Breast epithelium (tissue), 4 donors: ENCODE data around the gene EPHA1. TPM values are rescaled to one million over a fixed set of nuclear protein-coding genes. Genes with fewer than 3 reads are reported as not detected.

Experiments
- DNase-seq, 2 donors: peaks; one replicate each; pipeline ENCODE4 v3.0.0-alpha.2; 2019; ENCODE audit warnings: low spot score in 2 of 2
- H3K27ac ChIP-seq, 2 donors: fragments of 200-600 bp; sonication (generic) in 1 of 2; one replicate each; pipeline ENCODE4 v1.5.1; 2016 to 2019; ENCODE audit warnings: mild to moderate bottlenecking in 1 of 2
- H3K27me3 ChIP-seq, 2 donors: fragments of 200-600 bp; sonication (generic) in 1 of 2; one replicate each; pipeline versions ENCODE4 v1.5.1 to v1.6.0; 2017 to 2019; ENCODE audit warnings: control low read depth in 1 of 2, mild to moderate bottlenecking in 1 of 2
- H3K36me3 ChIP-seq: fragments of 200-600 bp; one replicate; pipeline ENCODE4 v1.5.1; 2019
- H3K4me1 ChIP-seq, 2 donors: fragments of 200-600 bp; sonication (generic); one replicate each; pipeline ENCODE4 v1.5.1; 2016 to 2019; ENCODE audit warnings: control low read depth in 1 of 2
- H3K4me3 ChIP-seq, 3 donors: fragments of 200-600 bp; sonication (generic); 1 replicate in 2 of 3; 2 replicates in 1 of 3; pipeline ENCODE4 v1.5.1; 2016 to 2019; ENCODE audit warnings: mild to moderate bottlenecking in 3 of 3, moderate library complexity in 2 of 3
- H3K9me3 ChIP-seq, 2 donors: fragments of 200-600 bp; sonication (generic) in 1 of 2; one replicate each; pipeline ENCODE4 v1.5.1; 2016 to 2019; ENCODE audit warnings: control low read depth in 1 of 2
- POLR2A ChIP-seq: fragments of 450-650 bp; IDR thresholded peaks from one replicate; pipeline ENCODE4 v1.6.1; 2016; ENCODE audit warnings: antibody characterized with exemption, mild to moderate bottlenecking, moderate library complexity
- POLR2AphosphoS5 ChIP-seq, 3 donors: sonication (generic); formaldehyde crosslinking; IDR thresholded peaks; one replicate each; pipeline ENCODE4 v1.6.1; 2017; ENCODE audit warnings: antibody characterized with exemption in 3 of 3
- intact Hi-C: fragments of 100-400 bp; cut with DNase I; formaldehyde crosslinking; loops from one replicate; pipeline ENCODE4 v1.15.1; 2023; ENCODE audit warnings: low total_unique reads
- total RNA-seq, 3 donors: library from RNA; depleted of rRNA; stranded (reverse); fragments of >200 nt; gene quantifications; one replicate each; pipeline ENCODE4 v1.1.0, GENCODE V29; 2016
- TF ChIP-seq, protein P1 (sequence below), 3 donors: fragments of 450-650 bp; IDR thresholded peaks; one replicate each; pipeline ENCODE4 v1.5.1; 2016 to 2017; ENCODE audit warnings: antibody characterized with exemption in 3 of 3, mild to moderate bottlenecking in 3 of 3, moderate library complexity in 3 of 3

EPHA1 gene
- total RNA-seq, 3 donors from 2014 or later: 11.8 to 15.4 TPM; not detected in 1

DNA sequence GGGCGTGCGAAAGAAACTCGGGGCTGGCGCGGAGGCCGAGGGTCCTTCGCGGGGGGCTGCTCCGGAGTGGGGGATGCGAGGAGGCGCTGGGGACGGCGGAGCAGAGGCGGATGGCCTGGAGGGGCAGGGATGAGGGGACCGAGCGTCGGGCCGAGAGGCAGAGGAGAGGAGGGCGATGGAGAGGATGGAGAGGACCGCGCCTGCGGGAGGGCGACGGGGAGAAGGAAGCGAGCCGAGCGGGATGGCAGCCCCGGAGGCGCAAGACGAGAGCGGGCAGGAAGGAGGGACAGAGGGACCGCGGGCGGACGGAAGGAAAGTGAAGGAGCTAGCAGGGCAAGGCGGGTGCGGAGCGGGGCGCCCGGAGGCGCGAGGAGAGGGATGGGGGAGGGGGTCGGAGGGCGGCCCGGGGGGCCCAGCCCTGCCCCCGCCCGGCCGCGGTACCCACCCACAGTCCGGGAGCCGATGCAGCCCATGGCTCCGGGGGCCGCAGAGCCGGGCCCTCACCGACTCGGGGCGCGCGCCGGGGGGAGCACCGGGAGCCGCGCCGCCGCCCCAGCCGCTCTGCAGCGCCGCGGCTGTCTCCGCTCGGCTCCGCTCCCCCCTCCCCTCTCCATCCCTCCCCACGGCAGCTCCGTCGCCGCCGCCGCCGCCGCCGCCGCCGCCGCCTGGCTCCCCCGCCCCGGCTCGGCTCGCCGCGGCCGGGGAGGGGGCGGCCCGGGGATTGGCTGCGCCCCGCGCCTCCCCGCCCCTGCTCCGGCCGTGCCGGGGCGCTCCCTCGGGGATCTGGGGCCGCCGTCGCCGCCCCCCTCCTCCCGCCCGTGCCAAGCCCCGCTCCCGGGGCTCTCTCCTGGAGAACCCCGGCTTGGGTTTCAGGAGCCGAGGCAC, 46.3 kb downstream of the EPHA1 start, which contains the start of gene FAM131B:
Gene FAM131B, minus strand, starts transcription at position 583 of the 885 bp plus-strand sequence. Its CDS starts 110 bp downstream, at position 473.
- Histone ChIP-seq H3K9me3 (no peaks in the 10 kb centered on the region), H3K4me3 (peak within 1 kb of the TSS; percentile 54 to 91 (median 63)), H3K27me3 (peaks cover 0 to 18% of the 10 kb centered on the region in 2 donors), H3K36me3 (no peaks in the 10 kb centered on the region), H3K4me1 (no peaks in the 10 kb centered on the region), H3K27ac (no peak within 1 kb of the TSS)
- intact Hi-C loops: no loop called here
- no peak for TF ChIP-seq POLR2AphosphoS5 (IDR thresholded peaks at IDR 0.05)
- TF ChIP-seq, protein P1, sequence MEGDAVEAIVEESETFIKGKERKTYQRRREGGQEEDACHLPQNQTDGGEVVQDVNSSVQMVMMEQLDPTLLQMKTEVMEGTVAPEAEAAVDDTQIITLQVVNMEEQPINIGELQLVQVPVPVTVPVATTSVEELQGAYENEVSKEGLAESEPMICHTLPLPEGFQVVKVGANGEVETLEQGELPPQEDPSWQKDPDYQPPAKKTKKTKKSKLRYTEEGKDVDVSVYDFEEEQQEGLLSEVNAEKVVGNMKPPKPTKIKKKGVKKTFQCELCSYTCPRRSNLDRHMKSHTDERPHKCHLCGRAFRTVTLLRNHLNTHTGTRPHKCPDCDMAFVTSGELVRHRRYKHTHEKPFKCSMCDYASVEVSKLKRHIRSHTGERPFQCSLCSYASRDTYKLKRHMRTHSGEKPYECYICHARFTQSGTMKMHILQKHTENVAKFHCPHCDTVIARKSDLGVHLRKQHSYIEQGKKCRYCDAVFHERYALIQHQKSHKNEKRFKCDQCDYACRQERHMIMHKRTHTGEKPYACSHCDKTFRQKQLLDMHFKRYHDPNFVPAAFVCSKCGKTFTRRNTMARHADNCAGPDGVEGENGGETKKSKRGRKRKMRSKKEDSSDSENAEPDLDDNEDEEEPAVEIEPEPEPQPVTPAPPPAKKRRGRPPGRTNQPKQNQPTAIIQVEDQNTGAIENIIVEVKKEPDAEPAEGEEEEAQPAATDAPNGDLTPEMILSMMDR (IDR thresholded peaks at IDR 0.05): no peak
- no peak for TF ChIP-seq POLR2A
- DNase-seq: no peak

DNA sequence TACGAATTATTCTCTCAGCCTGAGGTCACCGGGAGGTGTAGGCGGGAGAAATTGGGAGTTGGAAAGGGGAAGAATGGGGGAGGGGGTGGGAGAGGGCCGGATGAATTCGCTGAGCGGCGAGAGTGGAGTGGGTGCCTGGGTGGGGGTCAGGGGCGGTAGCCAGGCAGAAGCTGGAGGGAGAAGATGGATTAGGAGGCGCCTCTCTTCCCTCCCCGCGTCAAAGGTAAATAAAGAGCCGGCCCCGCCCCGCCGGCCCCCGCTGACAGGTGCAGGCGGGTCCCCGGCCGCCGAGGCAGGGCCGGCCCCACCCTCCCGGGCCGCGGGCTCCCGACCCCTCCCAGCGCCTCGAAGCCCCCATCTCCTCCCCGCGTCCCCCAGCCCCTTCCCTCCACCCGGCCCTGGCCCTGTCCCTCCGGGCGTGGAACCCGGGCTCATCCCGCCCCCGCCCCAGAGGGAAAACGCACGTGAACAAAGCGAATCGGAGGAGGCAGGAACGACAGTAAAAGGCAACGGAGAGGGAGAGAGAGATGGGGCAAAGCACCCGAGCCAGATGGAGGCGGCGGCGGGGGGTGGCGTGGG, 47.0 kb downstream of the EPHA1 start:
- intact Hi-C loops: no loop called here
- Histone ChIP-seq H3K36me3 (no peaks in the 10 kb centered on the region), H3K4me3 (peak overlapping the region; percentile 54 to 91 (median 63)), H3K9me3 (no peaks in the 10 kb centered on the region), H3K27me3 (peaks cover 0 to 18% of the 10 kb centered on the region in 2 donors), H3K4me1 (no peaks in the 10 kb centered on the region), H3K27ac (no peak overlapping the region)
- TF ChIP-seq, protein P1 (IDR thresholded peaks at IDR 0.05): no peak
- no peak for TF ChIP-seq POLR2A
- TF ChIP-seq POLR2AphosphoS5 (IDR thresholded peaks at IDR 0.05): no peak
- no peak for DNase-seq

DNA sequence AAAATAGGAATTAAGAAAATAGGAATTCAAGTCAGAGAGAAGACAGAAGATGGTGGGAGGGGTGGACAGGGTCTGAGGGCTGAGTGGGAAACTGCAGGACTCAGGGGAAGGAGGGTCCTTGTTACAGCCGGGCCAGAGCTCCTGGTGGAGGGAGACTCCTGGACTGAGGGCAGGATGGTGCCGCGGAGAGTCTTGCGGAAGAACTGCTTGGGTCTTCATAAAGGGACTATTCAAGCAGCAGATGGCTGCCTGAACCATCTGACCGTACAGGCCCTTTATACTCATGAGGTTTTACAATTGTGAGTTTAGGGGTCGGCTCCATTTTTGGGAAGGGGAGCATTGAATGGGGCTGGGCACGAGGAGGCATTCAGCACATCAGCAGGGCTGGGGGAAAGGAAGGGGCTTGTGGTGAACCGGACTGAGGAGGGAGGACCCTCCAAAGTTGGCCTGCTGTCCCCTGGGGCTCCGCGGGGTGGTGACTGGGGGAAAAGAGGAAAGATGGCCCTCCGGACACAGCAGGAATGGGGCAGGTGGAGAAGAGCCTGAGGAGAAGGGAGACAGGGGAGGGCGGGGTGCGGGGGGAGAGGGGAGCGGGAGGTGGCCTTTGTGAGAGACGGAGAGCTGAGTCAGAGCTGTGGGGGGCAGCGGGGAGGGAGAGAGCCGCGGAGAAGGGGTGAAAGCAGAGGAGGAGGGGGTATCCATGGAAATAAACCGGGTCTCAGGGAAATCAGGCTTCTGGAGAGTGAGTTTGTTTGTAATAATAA, 47.7 kb downstream of the EPHA1 start:
- H3K27me3 ChIP-seq: peaks cover 0 to 18% of the 10 kb centered on the region in 2 donors
- H3K9me3 ChIP-seq: no peaks in the 10 kb centered on the region
- H3K36me3 ChIP-seq: no peaks in the 10 kb centered on the region
- TF ChIP-seq POLR2AphosphoS5 (IDR thresholded peaks at IDR 0.05) (no peak), POLR2A (no peak)
- TF ChIP-seq, protein P1 (IDR thresholded peaks at IDR 0.05): no peak
- no peak overlapping the region for H3K27ac ChIP-seq
- no peak for DNase-seq
- intact Hi-C loops: no loop called here
- H3K4me1 ChIP-seq: no peaks in the 10 kb centered on the region
- H3K4me3 ChIP-seq: peak overlapping the region in 2 of 3 donors; percentile 63 to 91

DNA sequence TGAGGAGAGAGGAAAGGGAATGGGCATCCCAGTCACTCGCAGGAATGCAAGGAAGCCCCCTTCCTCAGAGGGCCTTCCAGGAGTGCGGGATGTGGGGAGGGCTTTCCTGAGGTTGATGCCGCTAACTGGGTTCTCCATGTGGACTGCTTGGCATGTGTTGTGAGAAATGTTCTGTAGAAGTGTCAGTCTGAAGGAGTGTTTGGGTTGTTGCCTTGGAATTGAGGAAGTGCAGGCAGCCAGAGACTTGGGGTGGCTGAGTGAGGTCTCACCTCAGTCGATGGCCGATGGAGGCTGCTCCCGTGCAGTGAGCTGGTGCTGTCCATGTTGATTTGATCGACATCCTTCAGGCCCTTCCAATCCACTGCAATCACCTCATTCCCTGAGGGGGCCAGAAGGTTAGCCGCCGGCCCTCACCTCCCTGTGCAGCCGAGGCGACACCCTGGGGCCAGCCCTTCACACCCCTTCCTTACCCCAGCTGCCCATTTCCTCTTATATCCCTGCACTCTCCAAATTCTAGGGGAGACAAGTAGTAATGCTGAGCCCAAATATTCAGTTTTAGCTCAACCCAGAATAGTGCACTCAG, 48.8 kb downstream of the EPHA1 start:
- Histone ChIP-seq H3K36me3 (no peaks in the 10 kb centered on the region), H3K27me3 (peaks cover 0 to 18% of the 10 kb centered on the region in 2 donors), H3K9me3 (no peaks in the 10 kb centered on the region), H3K4me1 (no peaks in the 10 kb centered on the region), H3K27ac (no peak overlapping the region), H3K4me3 (no peak overlapping the region)
- DNase-seq: no peak
- intact Hi-C loops: no loop called here
- TF ChIP-seq POLR2AphosphoS5 (IDR thresholded peaks at IDR 0.05) (no peak), POLR2A (no peak)
- TF ChIP-seq, protein P1 (IDR thresholded peaks at IDR 0.05): no peak
